HEK293T (cell line): Measurements from ENCODE around the gene NUTF2.

Experiments
- ARNT ChIP-seq: fragments of 450-650 bp; IDR thresholded peaks from 2 replicates; pipeline ENCODE4 v1.6.1; 2017; ENCODE audit warnings: mild to moderate bottlenecking
- BHLHE40 ChIP-seq: fragments of 450-650 bp; IDR thresholded peaks from 2 replicates; pipeline ENCODE4 v1.6.1; 2016; ENCODE audit warnings: mild to moderate bottlenecking, moderate library complexity, borderline replicate concordance
- ELF4 ChIP-seq: fragments of 450-650 bp; IDR thresholded peaks from 2 replicates; pipeline ENCODE4 v1.6.1; 2017; ENCODE audit warnings: antibody characterized with exemption
- FOXA1 ChIP-seq: fragments of 450-650 bp; IDR thresholded peaks from 2 replicates; pipeline ENCODE4 v1.6.1; 2016; ENCODE audit warnings: mild to moderate bottlenecking
- FOXK2 ChIP-seq: fragments of 450-650 bp; IDR thresholded peaks from 2 replicates; pipeline ENCODE4 v1.6.1; 2016; ENCODE audit warnings: mild to moderate bottlenecking
- FOXM1 ChIP-seq: fragments of 450-650 bp; IDR thresholded peaks from 2 replicates; pipeline ENCODE4 v1.6.1; 2017; ENCODE audit warnings: mild to moderate bottlenecking, borderline replicate concordance
- HDGF ChIP-seq: fragments of 450-650 bp; IDR thresholded peaks from 2 replicates; pipeline ENCODE4 v1.6.1; 2017; ENCODE audit warnings: antibody characterized with exemption, borderline replicate concordance
- NFRKB ChIP-seq: fragments of 450-650 bp; IDR thresholded peaks from 2 replicates; pipeline ENCODE4 v1.6.1; 2016; ENCODE audit warnings: mild to moderate bottlenecking, moderate library complexity
- PKNOX1 ChIP-seq: fragments of 450-650 bp; IDR thresholded peaks from 2 replicates; pipeline ENCODE4 v1.6.1; 2016
- SP1 ChIP-seq: fragments of 450-650 bp; IDR thresholded peaks from 2 replicates; pipeline ENCODE4 v1.6.1; 2017
- SUZ12 ChIP-seq: fragments of 450-650 bp; IDR thresholded peaks from 2 replicates; pipeline ENCODE4 v1.6.1; 2016; ENCODE audit warnings: mild to moderate bottlenecking
- TARDBP ChIP-seq: fragments of 450-650 bp; IDR thresholded peaks from 2 replicates; pipeline ENCODE4 v1.6.1; 2016
- ZNF384 ChIP-seq: fragments of 450-650 bp; IDR thresholded peaks from 2 replicates; pipeline ENCODE4 v1.6.1; 2016

- TF ChIP-seq SUZ12 (no peak), SP1 (no peak), BHLHE40 (no peak), ARNT (no peak), ZNF384 (no peak), FOXK2 (no peak), HDGF (no peak), TARDBP (no peak), ELF4 (no peak), NFRKB (no peak), PKNOX1 (no peak), FOXM1 (no peak), FOXA1 (no peak)
Observed at GRCh38 chr16:67878846-67879245, 32.1 kb downstream of the NUTF2 start.
